ENCODE results near the gene CTNNA2.
"Not testable (repeated sequence)": the region's sequence is repeated elsewhere in the genome, so short reads cannot be mapped to it uniquely, and the experiment has no call there.

The CTNNA2 gene

GRCh38 chr2:80086831-80087230, 574.0 kb downstream of the CTNNA2 start:
- DNase-seq (ENCODE audit: low read depth): no peak

- DNase-seq (ENCODE audit: low read depth): no peak
Observed at GRCh38 chr2:80091237-80091636, 578.4 kb downstream of the CTNNA2 start.

- DNase-seq (ENCODE audit: low read depth): no peak
Observed at GRCh38 chr2:80092474-80092873, 579.6 kb downstream of the CTNNA2 start.

GRCh38 chr2:80098503-80098902, 585.7 kb downstream of the CTNNA2 start:
- DNase-seq (ENCODE audit: low read depth): not testable (repeated sequence)

GRCh38 chr2:80102026-80102425, 589.2 kb downstream of the CTNNA2 start:
- DNase-seq (ENCODE audit: low read depth): no peak

- no peak for DNase-seq (ENCODE audit: low read depth)
Observed at GRCh38 chr2:80105015-80105640, 592.3 kb downstream of the CTNNA2 start.

GRCh38 chr2:80111185-80111584, 598.3 kb downstream of the CTNNA2 start:
- DNase-seq (ENCODE audit: low read depth): no peak

GRCh38 chr2:80112790-80113189, 599.9 kb downstream of the CTNNA2 start:
- no peak for DNase-seq (ENCODE audit: low read depth)

GRCh38 chr2:80113399-80113798, 600.5 kb downstream of the CTNNA2 start:
- DNase-seq (ENCODE audit: low read depth): no peak

- no peak for DNase-seq (ENCODE audit: low read depth)
Observed at GRCh38 chr2:80114812-80115211, 602.0 kb downstream of the CTNNA2 start.

- no peak for DNase-seq (ENCODE audit: low read depth)
Observed at GRCh38 chr2:80117401-80117800, 604.5 kb downstream of the CTNNA2 start.

- DNase-seq (ENCODE audit: low read depth): no peak
Observed at GRCh38 chr2:80120866-80121265, 608.0 kb downstream of the CTNNA2 start.

GRCh38 chr2:80122675-80123074, 609.8 kb downstream of the CTNNA2 start:
- DNase-seq (ENCODE audit: low read depth): no peak

GRCh38 chr2:80126596-80127189, 613.8 kb downstream of the CTNNA2 start:
- no peak for DNase-seq (ENCODE audit: low read depth)

- no peak for DNase-seq (ENCODE audit: low read depth)
Observed at GRCh38 chr2:80128080-80128479, 615.2 kb downstream of the CTNNA2 start.

GRCh38 chr2:80132281-80132680, 619.4 kb downstream of the CTNNA2 start:
- DNase-seq (ENCODE audit: low read depth): no peak

- no peak for DNase-seq (ENCODE audit: low read depth)
Observed at GRCh38 chr2:80135001-80135400, 622.1 kb downstream of the CTNNA2 start.

- no peak for DNase-seq (ENCODE audit: low read depth)
Observed at GRCh38 chr2:80136338-80136737, 623.5 kb downstream of the CTNNA2 start.

GRCh38 chr2:80139001-80139400, 626.1 kb downstream of the CTNNA2 start:
- no peak for DNase-seq (ENCODE audit: low read depth)

- no peak for DNase-seq (ENCODE audit: low read depth)
Observed at GRCh38 chr2:80141007-80141726, 628.3 kb downstream of the CTNNA2 start.

- no peak for DNase-seq (ENCODE audit: low read depth)
Observed at GRCh38 chr2:80145499-80145898, 632.6 kb downstream of the CTNNA2 start.

GRCh38 chr2:80146757-80147156, 633.9 kb downstream of the CTNNA2 start:
- not testable (repeated sequence) for DNase-seq (ENCODE audit: low read depth)

GRCh38 chr2:80147690-80148089, 634.8 kb downstream of the CTNNA2 start:
- DNase-seq (ENCODE audit: low read depth): no peak

Data from T-helper 22 cell (primary cell).